ENCODE results near the gene MAP2K1. TPM values are rescaled to one million over a fixed set of nuclear protein-coding genes. Genes with fewer than 3 reads are reported as not detected.
"Not testable (repeated sequence)": the region's sequence is repeated elsewhere in the genome, so short reads cannot be mapped to it uniquely, and the experiment has no call there.

MAP2K1 gene
- total RNA-seq, 1 donor from 2014 or later, result 78.8 TPM

DNA sequence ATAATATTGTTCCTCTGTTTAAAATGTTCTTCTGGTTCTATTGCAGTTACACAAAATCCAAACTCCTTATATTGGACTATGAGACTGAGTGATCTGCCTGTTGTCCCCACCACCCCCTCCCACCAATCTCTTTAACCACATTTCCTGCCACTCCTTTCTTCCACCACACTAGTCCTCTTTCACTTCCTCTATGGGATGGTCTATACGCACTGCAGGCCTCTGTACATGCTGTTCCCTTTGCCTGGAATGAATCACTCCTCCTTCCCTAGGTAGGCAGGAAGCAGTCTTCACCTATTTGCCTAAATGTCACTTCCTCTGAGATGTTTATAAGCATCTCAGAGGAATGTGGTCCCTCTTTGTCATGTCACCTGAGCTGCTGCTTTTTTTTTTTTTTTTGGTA, 4.0 kb downstream of the MAP2K1 start:
- no peak for DNase-seq (ENCODE audit: extremely low read depth, low read depth, low spot score)

DNA sequence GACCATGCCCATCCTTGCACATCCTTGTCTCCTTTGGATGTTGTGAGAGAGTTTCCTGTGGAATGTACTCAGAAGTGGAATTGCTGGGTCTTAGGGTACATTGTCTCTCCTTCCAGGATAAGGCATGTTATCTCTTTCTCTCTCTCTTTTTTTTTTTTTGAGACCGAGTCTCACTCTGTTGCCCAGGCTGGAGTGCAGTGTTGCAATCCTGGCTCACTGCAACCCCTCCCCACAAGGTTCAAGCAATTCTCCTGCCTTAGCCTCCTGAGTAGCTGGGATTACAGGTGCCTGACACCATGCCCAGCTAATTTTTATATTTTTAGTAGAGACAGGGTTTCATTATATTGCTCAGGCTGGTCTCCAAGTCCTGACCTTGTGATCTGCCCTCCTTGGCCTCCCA, 6.3 kb downstream of the MAP2K1 start:
- DNase-seq (ENCODE audit: extremely low read depth, low read depth, low spot score), result not testable (repeated sequence)

DNA sequence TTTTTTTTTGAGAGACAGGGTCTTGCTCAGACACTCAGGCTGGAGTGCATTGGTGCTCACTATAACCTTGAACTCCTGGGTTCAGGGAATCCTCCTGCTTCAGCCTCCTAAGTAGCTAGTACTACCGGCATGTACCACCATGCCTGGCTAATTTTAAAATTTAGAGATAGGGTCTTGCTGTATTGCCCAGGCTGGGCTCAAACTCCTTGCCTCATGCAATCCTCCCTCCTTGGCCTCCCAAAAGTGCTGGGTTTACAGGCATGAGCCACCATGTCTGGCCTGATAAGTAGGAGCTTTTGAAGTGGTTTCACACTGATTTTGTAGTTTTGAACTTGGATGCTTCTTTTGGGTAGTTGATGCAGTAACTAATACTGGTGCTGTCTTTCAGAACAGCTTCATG, 7.8 kb downstream of the MAP2K1 start:
- DNase-seq (ENCODE audit: extremely low read depth, low read depth, low spot score), result no peak

DNA sequence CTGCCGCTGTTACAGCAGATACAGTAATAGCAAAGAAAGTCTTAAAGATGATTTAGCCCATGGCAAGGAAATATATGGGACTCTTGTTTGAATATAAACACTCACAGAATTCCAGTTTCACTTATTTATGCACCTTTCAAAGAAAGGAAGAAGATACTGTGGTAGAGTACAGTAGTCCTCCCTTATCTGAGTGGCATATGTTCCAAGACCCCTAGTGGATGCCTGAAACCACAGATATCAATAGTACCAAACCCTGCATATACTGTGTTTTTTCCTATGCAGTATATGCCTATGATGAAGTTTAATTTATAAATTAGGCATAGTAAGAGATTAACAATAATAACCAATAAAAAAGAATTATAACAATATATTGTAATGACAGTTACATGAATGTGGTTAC, 8.2 kb downstream of the MAP2K1 start:
- no peak for DNase-seq (ENCODE audit: extremely low read depth, low read depth, low spot score)

DNA sequence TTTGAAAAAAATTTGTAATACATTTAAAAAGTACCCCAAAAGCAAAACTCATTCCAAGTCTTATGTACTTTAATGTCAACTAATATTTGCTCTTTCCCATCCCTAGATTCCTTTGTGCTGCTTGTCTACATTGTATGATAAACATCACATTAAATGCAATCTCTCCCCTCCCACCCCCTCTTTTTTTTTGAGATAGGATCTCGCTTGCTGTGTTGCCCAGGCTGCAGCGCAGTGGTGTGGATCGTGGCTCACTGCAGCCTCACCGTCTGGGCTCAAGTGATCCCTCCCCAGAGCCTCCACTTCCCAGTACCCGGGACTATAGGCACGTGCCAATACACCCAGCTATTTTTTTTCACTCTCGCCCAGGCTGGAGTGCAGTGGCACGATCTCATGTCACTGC, 12.6 kb downstream of the MAP2K1 start:
- DNase-seq (ENCODE audit: extremely low read depth, low read depth, low spot score), result no peak

DNA sequence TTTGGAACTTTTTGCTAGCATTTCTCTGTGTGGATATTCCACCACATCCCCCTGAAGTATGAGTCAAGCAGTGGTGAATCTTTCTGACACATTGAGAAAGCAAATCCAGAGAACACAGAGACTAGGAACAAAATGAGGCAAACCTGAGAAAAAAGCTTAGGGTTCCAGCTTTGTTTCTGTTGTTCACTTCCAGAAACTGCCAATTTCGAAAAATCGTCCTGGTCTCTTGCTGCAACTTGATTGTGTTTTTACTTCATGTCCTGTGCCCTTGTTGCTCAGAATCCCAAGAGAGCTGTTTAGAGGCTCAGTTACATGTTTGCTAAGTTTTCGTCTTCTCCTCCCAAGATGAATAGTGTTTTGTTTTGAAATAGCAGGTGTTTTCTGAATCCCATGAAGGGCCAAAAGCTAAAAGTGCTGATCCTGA, 13.7 kb downstream of the MAP2K1 start:
- no peak for DNase-seq (ENCODE audit: extremely low read depth, low read depth, low spot score)

DNA sequence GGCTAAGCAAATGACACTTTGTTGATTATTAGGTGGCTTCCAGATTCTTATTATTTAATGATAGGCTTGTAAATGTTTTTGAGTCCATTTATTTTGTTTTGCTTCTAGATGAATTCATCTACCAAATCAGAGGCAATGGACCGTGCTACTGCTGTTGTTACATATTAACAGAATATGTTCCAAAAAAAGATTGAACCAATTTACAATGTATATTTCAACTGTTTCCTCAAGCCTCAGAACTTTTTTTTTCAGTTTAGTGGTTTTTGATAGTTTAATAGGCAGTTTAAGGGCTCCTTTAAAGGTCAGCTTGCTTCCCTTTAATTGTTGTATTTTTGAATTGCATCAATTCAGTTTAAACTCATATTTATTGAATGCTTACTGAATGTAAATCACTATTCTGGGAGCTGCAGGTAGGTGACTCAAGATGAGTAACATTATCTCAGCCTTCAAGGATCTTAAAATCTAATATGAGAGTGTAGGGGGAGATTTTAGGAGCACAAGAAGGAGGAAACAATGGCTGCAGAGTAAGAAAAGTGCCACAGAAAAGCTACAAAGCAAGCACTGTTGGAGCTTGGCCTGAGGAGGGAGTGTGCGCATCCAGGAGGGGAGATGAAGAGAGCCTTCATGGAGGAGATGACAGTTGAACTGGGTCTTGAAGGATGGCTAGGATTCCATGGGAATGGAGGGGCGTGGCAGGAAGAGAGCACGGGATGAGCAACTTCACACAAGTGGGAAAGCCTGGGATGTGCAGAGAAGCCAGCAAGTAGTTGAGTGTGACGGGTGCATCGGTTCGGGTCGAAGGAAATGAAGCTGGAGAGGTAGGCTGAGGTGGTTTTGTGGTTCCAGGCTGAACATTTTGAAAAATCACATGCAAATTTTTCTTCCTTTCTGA, 14.7 kb downstream of the MAP2K1 start:
- no peak for DNase-seq (ENCODE audit: extremely low read depth, low read depth, low spot score)

DNA sequence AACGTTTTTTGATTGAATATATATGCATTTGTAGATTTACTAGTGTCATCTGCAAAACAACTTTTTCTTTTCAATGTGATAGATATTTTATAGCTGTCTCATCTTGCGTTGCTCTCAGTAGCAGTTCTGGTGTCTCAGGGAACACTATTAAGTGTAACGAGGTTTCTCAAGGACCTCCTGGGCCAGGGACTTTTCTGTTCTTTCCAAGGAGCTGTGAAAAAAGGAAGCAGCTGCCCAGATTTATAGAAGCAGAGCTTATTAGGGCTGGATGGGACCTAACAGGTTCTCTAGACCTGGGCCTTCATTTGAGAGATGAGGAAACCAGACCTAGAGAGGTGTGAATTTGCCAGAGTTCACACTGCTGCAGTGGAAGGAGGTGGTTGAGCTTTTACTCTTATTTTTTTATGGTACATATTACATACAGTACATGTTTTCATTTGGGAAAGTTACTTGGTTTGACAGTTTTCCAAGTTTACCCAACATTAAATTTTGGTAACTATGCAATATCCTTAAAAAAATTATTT, 16.1 kb downstream of the MAP2K1 start:
- DNase-seq (ENCODE audit: extremely low read depth, low read depth, low spot score), result no peak

DNA sequence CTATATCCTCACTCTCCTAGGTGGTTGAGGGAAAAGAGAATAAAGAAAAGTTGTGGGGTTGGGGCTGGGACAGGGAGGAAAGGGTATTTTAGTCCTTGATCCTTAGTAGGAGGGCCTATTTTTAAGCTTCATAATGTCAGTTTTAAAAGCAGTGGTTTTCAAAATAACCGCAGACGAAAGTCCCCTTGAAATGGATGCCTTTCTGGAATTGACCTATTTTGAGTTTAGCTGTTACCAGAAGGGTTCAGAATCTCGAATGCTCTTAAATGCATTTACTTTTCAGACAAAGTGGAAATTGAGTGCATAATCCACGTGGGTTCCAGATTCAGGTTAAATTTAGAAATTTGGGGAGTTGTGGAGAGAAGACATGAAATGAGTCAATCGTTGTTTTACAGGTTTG, 16.6 kb downstream of the MAP2K1 start:
- DNase-seq (ENCODE audit: extremely low read depth, low read depth, low spot score), result no peak

DNA sequence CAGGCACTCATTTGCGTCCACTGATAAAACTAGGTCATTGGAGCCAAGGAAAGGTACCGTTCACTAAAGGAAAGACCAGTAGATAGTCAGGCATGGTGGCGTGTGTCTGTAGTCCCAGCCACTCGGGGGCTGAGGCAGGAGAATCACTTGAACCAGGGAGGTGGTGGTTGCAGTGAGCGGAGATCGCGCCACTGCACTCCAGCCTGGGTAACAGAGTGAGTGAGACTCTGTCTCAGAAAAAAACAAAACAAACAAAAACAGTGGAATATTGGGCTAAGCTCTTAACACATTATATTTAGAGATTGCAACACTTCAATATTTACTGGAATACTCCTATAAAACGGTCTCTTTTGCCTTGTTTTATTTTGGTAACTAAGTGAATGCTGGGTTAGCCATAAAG, 17.4 kb downstream of the MAP2K1 start:
- no peak for DNase-seq (ENCODE audit: extremely low read depth, low read depth, low spot score)

DNA sequence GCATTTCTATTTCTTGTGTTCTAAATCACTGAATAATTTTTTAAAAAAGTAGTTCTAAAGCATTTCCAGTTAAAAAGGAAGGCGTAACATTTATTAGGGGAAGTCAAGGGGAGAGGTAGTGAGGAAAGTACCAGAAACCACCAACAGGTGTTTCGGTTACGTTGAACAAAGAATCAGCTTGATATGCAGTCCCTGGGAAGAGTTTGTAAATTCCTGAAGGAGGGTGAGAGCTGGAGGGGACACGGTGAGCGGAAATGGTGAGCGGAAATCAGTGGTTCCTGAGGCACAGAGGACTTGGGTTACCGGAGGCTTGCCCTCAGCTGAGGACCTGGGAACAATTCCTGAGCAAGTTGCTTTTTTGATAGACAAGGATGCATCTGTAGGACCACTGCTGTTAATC, 17.8 kb downstream of the MAP2K1 start:
- no peak for DNase-seq (ENCODE audit: extremely low read depth, low read depth, low spot score)

DNA sequence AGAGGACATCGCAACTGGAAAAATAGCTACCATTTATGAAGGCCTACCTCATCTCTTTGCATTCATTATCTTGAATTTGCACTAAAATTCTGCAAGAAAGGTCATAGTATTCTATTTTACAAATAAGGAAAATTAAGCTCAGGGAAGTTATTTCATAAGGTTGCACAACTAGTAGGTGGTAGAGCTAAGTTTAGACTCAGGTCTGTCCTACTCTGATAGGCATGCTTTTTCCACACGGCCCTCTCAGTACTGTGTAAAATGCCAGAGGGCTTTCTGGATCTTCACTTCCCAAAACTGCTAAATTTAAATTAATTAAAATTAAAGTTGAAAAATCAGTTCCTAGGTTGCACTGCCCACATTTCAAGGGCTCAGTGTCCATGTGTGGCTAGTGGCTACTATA, 18.3 kb downstream of the MAP2K1 start:
- no peak for DNase-seq (ENCODE audit: extremely low read depth, low read depth, low spot score)

DNA sequence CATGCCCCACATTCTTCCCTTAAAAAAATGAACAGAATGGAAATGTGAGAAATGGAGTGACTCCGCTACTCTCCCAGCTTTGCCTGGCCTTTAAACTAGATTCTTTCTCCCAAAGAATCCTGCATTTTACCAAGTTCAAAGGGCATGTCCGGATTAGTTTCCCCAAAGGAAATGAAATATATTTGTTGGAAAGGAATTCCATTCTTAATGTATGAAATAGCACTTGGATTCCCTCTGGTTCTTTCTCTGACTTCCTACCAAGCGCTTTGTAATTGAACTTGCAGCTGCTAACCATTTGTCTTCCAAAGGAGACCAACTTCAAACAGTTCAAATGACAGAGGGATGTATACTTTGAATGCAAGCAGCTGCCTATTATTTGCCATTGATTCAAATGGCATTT, 18.9 kb downstream of the MAP2K1 start:
- peak; percentile 68 for DNase-seq (ENCODE audit: extremely low read depth, low read depth, low spot score)

DNA sequence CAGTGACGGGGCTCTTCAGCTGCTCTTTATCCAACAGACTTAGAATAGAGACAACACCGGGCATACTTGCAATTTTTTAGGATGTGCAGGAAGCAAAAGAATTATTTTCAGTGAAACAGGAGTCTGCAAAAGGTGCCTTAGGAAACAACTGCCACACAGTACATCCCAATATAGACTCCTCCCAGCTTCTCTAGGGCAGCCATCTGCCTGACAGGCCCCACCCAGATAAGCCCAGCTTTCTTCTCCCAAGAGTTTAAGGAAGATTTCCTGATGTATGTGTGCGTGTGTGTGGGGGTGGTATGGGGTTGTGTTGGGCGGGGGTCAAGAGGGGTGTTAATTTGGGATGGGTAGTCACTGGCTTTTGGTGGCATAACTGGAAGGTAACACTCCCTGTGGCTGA, 21.5 kb downstream of the MAP2K1 start:
- DNase-seq (ENCODE audit: extremely low read depth, low read depth, low spot score), result no peak

DNA sequence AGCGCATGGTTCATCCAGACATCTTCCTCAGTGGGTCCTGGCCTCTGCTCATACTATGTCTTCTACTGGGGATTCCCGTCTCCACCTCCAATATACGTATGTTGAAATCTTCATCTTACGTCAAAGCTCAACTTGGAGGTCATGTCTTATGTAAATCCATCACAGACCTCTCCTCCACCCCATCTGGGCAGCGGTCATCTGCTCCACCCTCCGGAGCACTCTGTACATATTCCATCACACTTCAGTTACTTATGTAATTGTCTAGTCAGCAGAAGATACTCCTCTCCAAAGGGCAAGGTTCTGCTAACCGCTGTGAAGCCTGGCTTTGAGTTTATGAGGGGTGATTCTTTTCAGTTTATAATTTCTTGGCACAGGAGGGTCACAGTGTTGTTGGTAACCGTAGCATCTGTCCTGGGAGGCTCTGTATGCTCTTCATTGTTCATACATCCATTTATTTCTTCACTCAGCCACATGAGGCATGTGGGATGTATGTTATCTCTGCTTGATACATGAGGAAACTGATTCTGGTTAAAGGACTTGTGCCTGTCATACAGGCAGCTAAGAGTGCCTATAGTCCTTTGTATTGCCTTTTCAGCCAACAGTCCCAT, 22.1 kb downstream of the MAP2K1 start:
- no peak for DNase-seq (ENCODE audit: extremely low read depth, low read depth, low spot score)

DNA sequence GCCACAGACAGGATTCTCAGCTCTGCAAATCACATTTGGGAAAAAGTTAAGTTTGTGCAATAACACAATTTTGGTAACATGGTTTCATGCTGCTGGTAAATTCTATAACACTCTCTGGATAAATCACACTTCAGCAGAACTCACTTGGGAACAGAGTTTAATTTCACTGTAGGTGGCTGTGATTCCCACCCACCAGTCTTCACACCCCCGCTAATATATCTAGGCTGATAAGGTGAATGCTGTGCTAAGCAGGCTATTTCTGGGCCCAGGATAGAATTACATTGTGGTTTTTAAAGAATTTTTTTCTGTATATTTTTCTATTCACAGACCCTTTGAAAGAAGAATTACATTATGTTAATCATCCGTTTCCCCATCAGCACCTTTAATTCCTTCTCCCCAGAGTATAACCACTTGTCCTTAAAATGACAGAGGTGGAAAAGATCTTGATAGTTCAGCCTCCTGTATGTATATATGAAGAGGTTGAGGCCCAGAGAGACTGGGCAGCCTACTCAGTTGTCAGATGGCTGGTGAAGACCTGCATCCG, 22.9 kb downstream of the MAP2K1 start:
- no peak for DNase-seq (ENCODE audit: extremely low read depth, low read depth, low spot score)

DNA sequence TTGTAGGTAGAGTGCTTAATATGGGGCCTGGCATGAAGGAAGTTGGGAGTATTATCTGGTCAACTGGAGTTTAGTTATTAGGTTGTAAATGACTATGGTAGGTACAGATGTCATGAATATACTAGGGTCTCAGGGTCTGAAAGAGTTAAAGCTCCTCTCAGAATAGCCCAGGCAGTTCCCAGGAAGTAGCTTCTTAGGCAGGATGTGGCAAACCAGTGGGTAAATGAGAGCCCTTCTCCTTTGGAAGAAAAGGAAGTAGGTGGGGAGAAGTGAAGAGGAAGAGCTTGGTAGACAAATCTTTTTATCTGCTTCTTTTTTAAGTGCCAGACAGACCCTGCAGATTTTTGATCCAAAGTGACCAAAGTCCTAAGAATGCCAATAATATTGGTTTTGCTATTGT, 24.5 kb downstream of the MAP2K1 start:
- DNase-seq (ENCODE audit: extremely low read depth, low read depth, low spot score), result no peak

DNA sequence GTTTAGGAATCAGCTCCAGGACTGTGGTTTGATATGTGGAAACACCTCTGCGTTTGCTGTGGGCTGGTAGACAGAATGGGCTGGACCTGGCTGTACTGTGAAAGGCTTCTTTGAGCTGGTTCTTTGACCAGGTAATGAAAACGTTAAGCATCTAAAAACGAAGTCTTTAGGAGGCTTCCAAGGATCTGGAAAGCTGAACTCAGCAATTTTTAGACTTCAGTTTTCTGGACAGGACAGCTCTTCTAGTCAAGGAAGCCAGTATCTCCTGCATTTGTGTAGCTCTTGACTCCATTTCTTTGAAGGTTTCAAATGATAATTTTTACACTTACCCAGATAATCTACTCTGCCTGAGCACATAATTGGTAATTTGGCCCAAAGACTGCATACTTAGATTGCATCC, 25.5 kb downstream of the MAP2K1 start:
- no peak for DNase-seq (ENCODE audit: extremely low read depth, low read depth, low spot score)

DNA sequence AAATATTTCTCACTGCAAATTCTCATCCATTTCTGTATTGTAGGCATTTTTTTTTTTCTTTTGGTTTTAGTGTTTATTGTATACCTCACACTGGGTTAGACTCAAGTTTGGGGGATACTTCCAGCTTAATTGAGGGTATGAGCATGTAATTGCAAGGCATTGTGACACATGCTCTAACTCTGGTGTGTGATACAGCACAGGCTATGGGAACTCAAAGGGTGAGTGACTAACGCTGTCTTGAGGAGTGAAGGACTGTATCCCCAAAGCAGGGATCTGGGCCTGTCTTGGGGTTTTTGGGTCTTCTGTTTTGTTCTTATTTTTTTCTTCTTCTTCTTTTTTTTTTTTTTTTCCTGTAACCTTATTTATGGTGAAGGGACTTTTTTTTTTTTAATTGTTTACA, 26.9 kb downstream of the MAP2K1 start:
- no peak for DNase-seq (ENCODE audit: extremely low read depth, low read depth, low spot score)

DNA sequence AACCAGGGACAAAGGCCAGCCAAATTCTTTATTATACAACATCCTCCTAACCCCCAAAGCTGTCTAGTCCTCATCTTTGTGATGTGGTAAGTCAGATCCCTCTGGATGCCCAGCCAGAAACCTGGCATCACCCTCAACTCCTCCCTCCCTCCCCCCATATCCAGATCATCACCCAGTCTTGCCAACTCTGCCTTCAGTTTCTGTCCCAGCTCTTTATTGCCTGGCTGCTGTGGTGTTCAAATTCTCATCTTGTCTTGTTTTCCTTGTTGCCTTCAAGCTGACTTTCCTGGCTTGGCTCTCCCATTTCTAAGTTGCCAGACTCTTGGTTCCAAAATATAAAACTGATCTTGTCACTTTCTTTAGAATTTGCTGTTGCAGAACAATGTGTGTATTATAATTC, 28.6 kb downstream of the MAP2K1 start:
- DNase-seq (ENCODE audit: extremely low read depth, low read depth, low spot score), result no peak

DNA sequence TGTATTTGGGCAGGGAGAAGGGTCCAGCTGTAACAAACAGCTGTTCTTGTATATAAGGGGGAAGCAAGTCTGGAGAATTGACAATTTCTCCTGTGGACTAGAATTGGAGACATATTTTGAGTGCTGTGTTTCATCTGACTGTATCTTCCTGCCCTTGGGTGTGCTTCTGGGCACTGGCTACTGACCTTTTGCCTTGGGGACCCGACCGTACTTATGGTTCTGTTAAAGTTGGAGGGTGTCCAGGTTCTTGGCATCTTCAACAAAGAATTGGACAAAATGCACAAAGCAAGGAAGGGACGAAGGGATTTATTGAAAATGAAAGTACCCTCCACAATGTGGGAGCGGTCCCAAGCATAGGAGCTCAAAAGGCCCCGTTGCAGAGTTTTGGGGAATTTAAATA, 31.0 kb downstream of the MAP2K1 start:
- no peak for DNase-seq (ENCODE audit: extremely low read depth, low read depth, low spot score)

DNA sequence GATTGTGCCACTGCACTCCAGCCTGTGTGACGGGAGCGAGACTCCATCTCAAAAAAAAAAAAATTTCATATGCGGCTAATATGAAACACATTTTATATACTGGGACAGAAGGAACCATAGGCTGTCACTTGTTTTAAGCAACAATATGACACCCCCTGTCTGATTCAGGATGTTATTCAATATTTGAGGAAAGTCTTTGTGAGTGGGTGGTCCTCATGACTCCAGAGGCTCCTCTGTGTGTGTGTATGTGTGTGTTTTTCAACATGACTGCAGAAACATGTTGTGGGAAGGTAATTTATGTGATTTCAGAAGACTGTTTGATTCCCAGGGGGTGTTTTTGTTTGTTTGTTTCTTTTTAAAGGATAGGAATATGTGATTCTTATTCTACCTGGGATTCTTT, 32.8 kb downstream of the MAP2K1 start:
- DNase-seq (ENCODE audit: extremely low read depth, low read depth, low spot score), result no peak
